Calu3 (cell line): ENCODE data around the gene GNAI3. TPM values are rescaled to one million over a fixed set of nuclear protein-coding genes. Genes with fewer than 3 reads are reported as not detected.

Experiments used
- BruUV-seq: library from RNA; stranded (reverse); fragments of 400-500 nt; replicated peaks from 2 replicates; lab custom pipeline; 2021; lab: Mats Ljungman, UMichigan
- CTCF ChIA-PET: fragments of 300-600 bp; sonication (Branson Sonifier 250); formaldehyde crosslinking; loops from one replicate; lab custom pipeline; 2022; ENCODE audit warnings: antibody characterized with exemption; lab: Charles Lee
- DNase-seq: peaks from one replicate; pipeline ENCODE4 v3.0.0; 2022
- H3K27ac Mint-ChIP-seq: one replicate; pipeline ENCODE4 v1.8.0; 2022; ENCODE audit warnings: mixed read lengths; ENCODE audit not compliant: unreplicated experiment
- H3K27me3 Mint-ChIP-seq: one replicate; pipeline ENCODE4 v1.8.0; 2022; ENCODE audit warnings: mixed read lengths; ENCODE audit not compliant: unreplicated experiment
- H3K36me3 Mint-ChIP-seq: one replicate; pipeline ENCODE4 v1.8.0; 2022; ENCODE audit warnings: mild to moderate bottlenecking, moderate library complexity, mixed read lengths; ENCODE audit not compliant: insufficient read depth, unreplicated experiment
- H3K4me1 Mint-ChIP-seq: one replicate; pipeline ENCODE4 v1.8.0; 2022; ENCODE audit warnings: mild to moderate bottlenecking, low read depth, mixed read lengths; ENCODE audit not compliant: unreplicated experiment
- H3K4me3 Mint-ChIP-seq: one replicate; pipeline ENCODE4 v1.8.0; 2022; ENCODE audit warnings: mild to moderate bottlenecking, low read depth, moderate library complexity, mixed read lengths; ENCODE audit not compliant: unreplicated experiment
- H3K9me3 Mint-ChIP-seq: one replicate; pipeline ENCODE4 v1.8.0; 2022; ENCODE audit warnings: low read depth, mixed read lengths; ENCODE audit not compliant: unreplicated experiment
- CTCF ChIP-seq: fragments of 200-600 bp; IDR thresholded peaks from one replicate; pipeline ENCODE4 v1.8.0; 2022; ENCODE audit warnings: antibody characterized with exemption; ENCODE audit not compliant: unreplicated experiment
- intact Hi-C: fragments of 100-400 bp; cut with micrococcal nuclease; formaldehyde crosslinking; loops from one replicate; pipeline ENCODE4 v1.10.0; 2022; ENCODE audit not compliant: unreplicated experiment
- total RNA-seq: library from RNA; stranded (reverse); gene quantifications from 2 replicates; pipeline ENCODE4 v1.2.3, GENCODE V29; 2022

GNAI3 gene
- total RNA-seq, 1 experiment from 2014 or later = 6.5 TPM

- CTCF ChIA-PET = interaction anchor here (1.0 to 1.2 kb wide), 3 partner anchors 21 to 71 kb away, joined by 3 to 9 read pairs (median 4); partner anchors contain the start of gene GNAI3
- H3K27ac Mint-ChIP-seq = no peak overlapping the region
- TF ChIP-seq CTCF = no peak
- H3K9me3 Mint-ChIP-seq = no peaks in the 10 kb centered on the region
- H3K27me3 Mint-ChIP-seq = no peaks in the 10 kb centered on the region
- no TSS peak for BruUV-seq
- peak; percentile 14 for DNase-seq
- peaks cover 35% of the 10 kb centered on the region for H3K4me1 Mint-ChIP-seq
- intact Hi-C loops = loop anchor here (5.0 kb wide), 1 partner anchor 70 kb away; the partner anchor contains the start of gene GNAI3
- H3K4me3 Mint-ChIP-seq = no peak overlapping the region
- peaks cover 30% of the 10 kb centered on the region for H3K36me3 Mint-ChIP-seq
These were observed 68.9 kb downstream of the GNAI3 start for GRCh38 chr1:109617291-109617801.

- H3K27me3 Mint-ChIP-seq = no peaks in the 10 kb centered on the region
- H3K4me3 Mint-ChIP-seq = peak overlapping the region; percentile 93
- peaks cover 35% of the 10 kb centered on the region for H3K4me1 Mint-ChIP-seq
- intact Hi-C loops = loop anchor here (5.0 kb wide), 1 partner anchor 72 kb away; the partner anchor contains the start of gene GNAI3
- H3K27ac Mint-ChIP-seq = peak overlapping the region; percentile 94
- no peak for TF ChIP-seq CTCF
- CTCF ChIA-PET = interaction anchor here (0.7 to 1.5 kb wide), 2 partner anchors 16 to 21 kb away, joined by 3 to 6 read pairs; no protein-coding TSS in a partner anchor
- BruUV-seq = TSS peak; percentile 52
- no peaks in the 10 kb centered on the region for H3K9me3 Mint-ChIP-seq
- peaks cover 36% of the 10 kb centered on the region for H3K36me3 Mint-ChIP-seq
- no peak for DNase-seq
These were observed 70.5 kb downstream of the GNAI3 start for GRCh38 chr1:109618661-109619575.

DNA sequence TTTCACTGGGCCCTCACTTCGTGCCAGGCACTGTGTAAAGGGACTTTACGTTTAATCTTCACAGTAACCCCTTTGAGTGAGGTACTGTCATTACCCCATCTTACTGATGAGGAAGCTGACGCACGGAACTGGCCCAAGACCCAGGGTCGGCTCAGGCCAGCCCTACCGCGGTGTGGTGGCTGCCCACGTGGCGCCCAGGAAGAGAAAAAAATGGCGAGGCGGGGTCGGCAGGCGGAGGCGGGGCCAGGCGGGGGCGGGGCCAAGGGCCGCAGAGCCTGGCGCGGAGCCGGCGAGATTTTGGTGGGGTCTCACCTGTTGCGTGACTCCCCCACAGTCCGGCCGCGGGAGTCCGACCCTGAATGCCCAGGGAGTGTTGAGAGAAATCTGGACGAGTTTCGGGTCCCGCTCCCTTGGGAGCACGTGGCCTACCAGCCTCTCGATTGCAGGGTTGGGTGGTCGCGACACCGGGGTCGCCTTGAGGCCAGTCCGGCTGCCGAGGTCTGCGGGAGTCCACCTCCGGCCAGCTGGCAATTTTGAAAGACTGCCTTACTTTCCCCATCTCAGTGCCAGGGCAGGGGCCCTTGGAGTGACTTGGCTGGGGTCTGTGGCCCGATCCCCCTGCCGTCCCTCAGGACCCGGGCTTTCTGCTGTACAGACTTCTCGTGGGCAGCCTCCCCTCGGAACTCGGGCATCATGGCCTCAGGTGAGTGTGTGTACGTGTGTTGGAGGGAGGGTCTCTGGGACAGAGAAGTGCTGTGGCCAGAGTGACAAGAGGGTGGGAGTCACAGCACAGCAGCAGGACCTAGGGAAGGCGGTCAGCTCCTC lies 71.4 kb downstream of the GNAI3 start, which contains the start of the genes AMPD2 and GNAT2:
TSS of gene AMPD2 (plus strand) at position 262 of the 825 bp plus-strand sequence. CDS start 1,339 bp downstream, outside the sequence.
TSS of gene GNAT2 (minus strand) at position 41 of the 825 bp plus-strand sequence. CDS start 6,746 bp downstream, outside the sequence.
- DNase-seq = peak; percentile 78
- Mint-ChIP-seq H3K27me3 (no peaks in the 10 kb centered on the region), H3K36me3 (peaks cover 36% of the 10 kb centered on the region), H3K27ac (peak within 1 kb of the TSS; percentile 94), H3K4me1 (peaks cover 35% of the 10 kb centered on the region), H3K4me3 (peak within 1 kb of the TSS; percentile 93), H3K9me3 (no peaks in the 10 kb centered on the region)
- intact Hi-C loops = loop anchor here (5.0 kb wide), 1 partner anchor 72 kb away; the partner anchor contains the start of gene GNAI3
- CTCF ChIA-PET = interaction anchor here (0.6 to 1.5 kb wide), 5 partner anchors 10 to 1844 kb away, joined by 3 to 8 read pairs (median 4); no protein-coding TSS in a partner anchor
- no peak for TF ChIP-seq CTCF
- TSS peak; percentile 69 for BruUV-seq
